Measurements from ENCODE around the gene AHRR. TPM values are rescaled to one million over a fixed set of nuclear protein-coding genes. Genes with fewer than 3 reads are reported as not detected.
A peak's percentile ranks its signal among the peaks of the same experiment; 100 is the strongest.

AHRR gene
- total and polyA plus RNA-seq, 2 of the 4 experiments (the other 2 are of a cell fraction) = 15.6 to 37.1 TPM

DNA sequence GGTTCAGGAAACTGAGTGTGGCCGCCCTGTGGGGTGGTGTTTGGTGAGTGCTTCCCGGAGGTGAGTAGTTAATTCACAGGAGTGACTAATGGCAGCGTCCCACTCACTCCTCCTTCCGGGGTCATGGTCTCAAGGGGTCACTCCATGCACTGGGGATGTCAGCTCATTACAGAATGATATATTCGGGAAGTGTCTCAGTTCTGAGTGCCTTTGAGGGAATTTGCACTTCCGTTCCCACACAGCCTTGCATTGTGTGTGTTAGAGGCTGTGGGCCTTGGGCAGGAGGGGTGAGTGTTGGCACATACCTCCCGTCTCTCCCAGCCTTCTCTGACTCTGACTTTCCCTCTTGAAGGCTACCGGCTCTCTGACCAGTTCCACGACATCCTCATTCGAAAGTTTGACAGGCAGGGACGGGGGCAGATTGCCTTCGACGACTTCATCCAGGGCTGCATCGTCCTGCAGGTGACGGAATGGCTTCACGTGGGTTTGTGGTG lies 10.5 kb upstream of the AHRR start:
- BruUV-seq (replicated peaks) = no TSS peak
- Histone ChIP-seq H4K8ac (ENCODE audit: low read depth in 2 of 2, low read length in 2 of 2) (no peak overlapping the region), H3K4me1 (ENCODE audit: control insufficient read depth, insufficient read depth, low read length) (peaks cover 1% of the 10 kb centered on the region; the same call in 1 of the 2 replicates), H3K4me3 (ENCODE audit: insufficient read depth, low read depth, low read length) (no peak overlapping the region), H3K4ac (ENCODE audit: low read depth, low read length) (no peak overlapping the region), H4K20me1 (ENCODE audit: insufficient read depth, low read length) (peaks cover 76% of the 10 kb centered on the region), H3K36me3 (ENCODE audit: control insufficient read depth, insufficient read depth, low read length) (peaks cover 59% of the 10 kb centered on the region), H2AK9ac (replicated peaks; ENCODE audit: low read depth, low read length, poor library complexity) (peak overlapping the region; percentile 51), H3K4me2 (ENCODE audit: low read depth, low read length) (no peak overlapping the region), H2AK5ac (ENCODE audit: low read depth, low read length) (no peak overlapping the region), H3K9ac (ENCODE audit: low read depth, low read length) (no peak overlapping the region), H2BK120ac (ENCODE audit: low read depth, low read length) (no peak overlapping the region), H3K9me1 (ENCODE audit: insufficient read depth, low read length) (peaks cover 18% of the 10 kb centered on the region; the same call in 1 of the 2 replicates), H3K23ac (ENCODE audit: low read depth, low read length) (no peak overlapping the region), H3K9me3 (ENCODE audit: control insufficient read depth, insufficient read depth, low read length) (no peaks in the 10 kb centered on the region), H2BK5ac (ENCODE audit: low read depth, low read length, poor library complexity, severe bottlenecking) (no peak overlapping the region), H4K91ac (ENCODE audit: insufficient read depth, low read depth, low read length) (no peak overlapping the region), H2BK20ac (ENCODE audit: low read depth, low read length) (no peak overlapping the region), H3K27me3 (ENCODE audit: control insufficient read depth, insufficient read depth, low read length) (no peaks in the 10 kb centered on the region), H2BK15ac (ENCODE audit: low read depth, low read length) (no peak overlapping the region), H3K79me1 (ENCODE audit: low read depth in 1 of 2, low read length in 2 of 2) (peaks cover 18 to 74% of the 10 kb centered on the region in 2 experiments), H2AFZ (replicated peaks; ENCODE audit: low read length, poor library complexity) (no peak overlapping the region), H3K56ac (ENCODE audit: extremely low read depth, insufficient read depth, low read length) (no peak overlapping the region), H4K5ac (ENCODE audit: low read depth, low read length) (no peak overlapping the region), H3K14ac (replicated peaks; ENCODE audit: low read depth, low read length) (no peak overlapping the region), H3K18ac (ENCODE audit: low read depth, low read length) (no peak overlapping the region), H3K27ac (ENCODE audit: insufficient read depth, low read length) (no peak overlapping the region)
- ChIA-PET CTCF (interaction anchor here (0.6 kb wide), 1 partner anchor 303 kb away, joined by 3 read pairs; no protein-coding TSS in a partner anchor), POLR2A (ENCODE audit: unreplicated experiment) (no interaction called here)
- intact Hi-C loops (cut with micrococcal nuclease) (loop anchor here (10.0 kb wide), 2 partner anchors 304 to 594 kb away; partner anchors contain the start of gene CEP72), dilution Hi-C loops (cut with HindIII; ENCODE audit: low sequenced_read_pairs, unreplicated experiment) (no loop called here), in situ Hi-C loops (cut with MboI; ENCODE audit: low sequenced_read_pairs) (loop anchor here (5.0 kb wide), 1 partner anchor 126 kb away; no protein-coding TSS in a partner anchor)
- no CpG with 5 or more reads among the region's 16 CpGs for WGBS, 2 experiments (ENCODE audit: extremely low coverage in 2 of 2, insufficient read length in 1 of 2)
- TF ChIP-seq CEBPB (IDR thresholded peaks at IDR 0.05; ENCODE audit: low read depth, low read length) (peak; percentile 29; the same call in 1 of the 2 replicates), MAZ (IDR thresholded peaks at IDR 0.05; ENCODE audit: borderline replicate concordance, low read depth, low read length) (no peak), RAD21 (IDR thresholded peaks at IDR 0.05; ENCODE audit: low read length) (no peak)
- 0 out of 2 replicates have a peak, but pooled peaks have one; percentile 8 for ATAC-seq (ENCODE audit: low read depth)
- DNase-seq = peak; percentile 65
